Adrenal gland (tissue), 12 donors: ENCODE results near the gene DOK1. TPM values are rescaled to one million over a fixed set of nuclear protein-coding genes. Genes with fewer than 3 reads are reported as not detected.

Experiments
- DNase-seq, 7 donors: peaks; one replicate each; pipeline ENCODE4 v3.0.0-alpha.2; 2019 to 2020
- H3K27ac ChIP-seq, 5 donors: fragments of 200-600 bp; sonication (generic) in 4 of 5; 1 replicate in 3 of 5; 2 replicates in 2 of 5; pipeline versions ENCODE4 v1.5.1 to v1.8.0; 2016 to 2020; ENCODE audit warnings: mild to moderate bottlenecking in 1 of 5
- H3K27me3 ChIP-seq: fragments of 200-600 bp; 2 replicates; pipeline ENCODE4 v1.8.0; 2021
- H3K36me3 ChIP-seq, 2 donors: fragments of 200-600 bp; replicated peaks in 1 of 2; 1 replicate in 1 of 2; 2 replicates in 1 of 2; pipeline versions ENCODE4 v1.5.1 to v1.8.0; 2018 to 2022
- H3K4me1 ChIP-seq, 2 donors: fragments of 200-600 bp; replicated peaks in 1 of 2; 1 replicate in 1 of 2; 2 replicates in 1 of 2; pipeline versions ENCODE4 v1.5.1 to v1.8.0; 2018 to 2021
- H3K4me3 ChIP-seq, 4 donors: fragments of 200-600 bp; sonication (generic) in 3 of 4; one replicate each; pipeline ENCODE4 v1.5.1; 2016 to 2018
- H3K9me3 ChIP-seq, 3 donors: fragments of 200-600 bp; sonication (generic) in 1 of 3; replicated peaks in 1 of 3; 1 replicate in 2 of 3; 2 replicates in 1 of 3; pipeline versions ENCODE4 v1.5.1 to v1.8.0; 2016 to 2021
- POLR2A ChIP-seq, 2 donors: fragments of 450-650 bp; IDR thresholded peaks; one replicate each; pipeline ENCODE4 v1.6.1; 2017; ENCODE audit warnings: antibody characterized with exemption in 2 of 2, mild to moderate bottlenecking in 2 of 2, moderate library complexity in 1 of 2
- WGBS, 4 donors: extraction: QIAGEN DNeasy Blood & Tissue Kit in 2 of 4; methylation state at CpG; one replicate each; pipeline versions ENCODE4 v1.1.5 to v1.1.7; 2013 to 2017; 5-methylcytosine and 5-hydroxymethylcytosine counted together
- intact Hi-C, 2 donors: fragments of 100-400 bp; cut with DNase I; formaldehyde crosslinking; loops; one replicate each; pipeline versions ENCODE4 v1.14.1 to v1.15.0; 2022 to 2023
- polyA plus RNA-seq, 3 donors: library from polyadenylated mRNA; stranded (reverse); fragments of 200-250 nt in 2 of 3; fragments of 350-450 nt in 1 of 3; fragmentation: Illumina TruSeq in 1 of 3; extraction: RNeasy Lipid Tissue Mini Kit (QIAGEN cat#74804) in 1 of 3; gene quantifications; one replicate each; pipeline ENCODE4 v1.2.3, GENCODE V29; 2013 to 2014
- total RNA-seq, 9 donors: library from RNA; depleted of rRNA in 4 of 9; stranded (reverse); fragments of >200 nt in 4 of 9; fragments of 120-200 nt in 1 of 9; fragmentation: NEBNext Ultra II Directional in 1 of 9; extraction: Animal tissue kit (Norgen Biotek cat#: 25700) in 1 of 9; gene quantifications; one replicate each; pipeline versions ENCODE4 v1.1.0 to v1.2.4, GENCODE V29; 2013 to 2023
- TF ChIP-seq, protein P1 (sequence below), 6 experiments: fragments of 450-650 bp in 4 of 6; fragments of 200-600 bp in 2 of 6; sonication (generic) in 1 of 6; IDR thresholded peaks; 1 replicate in 5 of 6; 2 replicates in 1 of 6; pipeline versions ENCODE4 v1.5.1 to v1.8.0; 2016 to 2021; ENCODE audit warnings: antibody characterized with exemption in 6 of 6, mild to moderate bottlenecking in 2 of 6, moderate library complexity in 1 of 6
- donor health status: healthy with polysubstance abuse.
- donor health status: Bipolar disorder and iron deficiency.
- donor health status: DM: yes; HTN: yes; CAD: no.
- donor health status: DM: no; HTN: no; CAD: no.
- donor health status: DM: no; HTN: no; CAD: no.
- donor health status: DM: yes; HTN: yes; CAD: no.

The DOK1 gene
- total and polyA plus RNA-seq, 12 donors = 4.0 to 49.6 (median 19.9) TPM

DNA sequence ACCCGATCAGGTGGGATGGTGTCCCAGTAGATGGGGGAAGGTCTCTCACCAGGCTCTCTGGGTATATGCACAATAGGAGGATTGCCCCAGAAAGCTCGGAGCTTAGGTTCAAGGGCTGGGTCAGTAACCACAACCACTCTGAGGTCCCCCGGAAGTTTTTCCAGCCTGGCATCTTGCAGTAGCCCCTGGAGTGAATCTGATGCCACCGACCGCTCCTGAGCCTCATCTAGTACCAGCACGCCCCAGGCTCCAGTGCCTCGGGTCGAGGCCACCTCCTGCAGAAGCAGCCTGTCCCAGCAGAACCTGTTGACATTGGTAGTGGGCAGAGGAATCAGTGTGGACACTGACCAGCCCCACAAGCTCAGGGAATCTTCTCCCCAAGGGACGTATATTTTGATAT lies 30.5 kb upstream of the DOK1 start:
- no peak overlapping the region for H3K4me3 ChIP-seq
- 53 to 83% (median 76%) methylated on average over 3 to 9 of the region's 9 CpGs for WGBS, 4 donors
- TF ChIP-seq, protein P1, sequence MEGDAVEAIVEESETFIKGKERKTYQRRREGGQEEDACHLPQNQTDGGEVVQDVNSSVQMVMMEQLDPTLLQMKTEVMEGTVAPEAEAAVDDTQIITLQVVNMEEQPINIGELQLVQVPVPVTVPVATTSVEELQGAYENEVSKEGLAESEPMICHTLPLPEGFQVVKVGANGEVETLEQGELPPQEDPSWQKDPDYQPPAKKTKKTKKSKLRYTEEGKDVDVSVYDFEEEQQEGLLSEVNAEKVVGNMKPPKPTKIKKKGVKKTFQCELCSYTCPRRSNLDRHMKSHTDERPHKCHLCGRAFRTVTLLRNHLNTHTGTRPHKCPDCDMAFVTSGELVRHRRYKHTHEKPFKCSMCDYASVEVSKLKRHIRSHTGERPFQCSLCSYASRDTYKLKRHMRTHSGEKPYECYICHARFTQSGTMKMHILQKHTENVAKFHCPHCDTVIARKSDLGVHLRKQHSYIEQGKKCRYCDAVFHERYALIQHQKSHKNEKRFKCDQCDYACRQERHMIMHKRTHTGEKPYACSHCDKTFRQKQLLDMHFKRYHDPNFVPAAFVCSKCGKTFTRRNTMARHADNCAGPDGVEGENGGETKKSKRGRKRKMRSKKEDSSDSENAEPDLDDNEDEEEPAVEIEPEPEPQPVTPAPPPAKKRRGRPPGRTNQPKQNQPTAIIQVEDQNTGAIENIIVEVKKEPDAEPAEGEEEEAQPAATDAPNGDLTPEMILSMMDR (IDR thresholded peaks at IDR 0.05) = no peak
- H3K36me3 ChIP-seq = peaks cover 0 to 21% of the 10 kb centered on the region in 2 donors
- intact Hi-C loops = no loop called here
- DNase-seq = no peak
- H3K27ac ChIP-seq = no peak overlapping the region
- H3K9me3 ChIP-seq = no peaks in the 10 kb centered on the region
- H3K4me1 ChIP-seq = peaks cover 8 to 10% of the 10 kb centered on the region in 2 donors
- peaks cover 16% of the 10 kb centered on the region for H3K27me3 ChIP-seq

DNA sequence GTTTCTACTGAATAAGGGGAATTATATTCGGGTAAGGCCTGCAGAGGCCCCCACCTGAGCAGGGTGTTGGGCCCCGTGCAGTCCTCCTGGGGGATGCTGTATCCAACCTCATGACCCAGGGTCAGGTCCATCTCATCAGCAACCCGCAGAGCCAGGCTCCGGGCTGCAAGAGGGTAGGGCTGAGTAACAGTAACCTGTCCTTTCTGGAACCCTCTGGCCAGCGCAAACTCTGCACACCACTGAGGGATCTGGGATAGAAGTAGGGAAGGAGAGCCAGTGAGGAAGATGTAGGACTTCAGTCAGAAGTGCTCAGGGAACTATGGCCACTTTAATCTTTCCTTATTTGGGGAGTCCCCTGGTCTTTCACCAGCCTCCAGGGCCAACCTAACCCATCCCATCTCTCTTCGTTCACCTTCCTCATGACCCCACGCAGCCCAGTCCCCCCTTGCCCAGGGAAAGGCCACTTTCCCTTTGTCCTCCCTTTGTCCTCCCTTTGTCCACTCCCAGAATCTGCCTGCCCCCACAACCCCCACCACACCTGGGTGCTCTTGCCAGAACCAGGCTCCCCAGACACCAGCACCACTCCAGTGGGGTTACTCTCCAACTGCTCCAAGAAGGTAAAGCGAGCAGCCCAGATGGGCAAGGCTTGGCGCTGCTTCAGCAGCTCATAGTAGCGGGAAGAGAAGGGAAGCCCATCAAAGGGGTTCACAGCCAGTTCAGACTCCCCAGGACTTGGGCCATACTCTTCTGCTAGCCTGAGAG lies 29.4 kb upstream of the DOK1 start:
- Histone ChIP-seq H3K4me1 (peaks cover 9 to 11% of the 10 kb centered on the region in 2 donors), H3K4me3 (no peak overlapping the region), H3K27ac (no peak overlapping the region), H3K27me3 (peaks cover 6% of the 10 kb centered on the region), H3K36me3 (peaks cover 0 to 21% of the 10 kb centered on the region in 2 donors), H3K9me3 (no peaks in the 10 kb centered on the region)
- intact Hi-C loops = loop anchor here in 1 of 2 donors (5.0 kb wide), 1 partner anchor 38 kb away; no protein-coding TSS in a partner anchor
- no peak for TF ChIP-seq POLR2A (IDR thresholded peaks at IDR 0.05)
- TF ChIP-seq, protein P1 (IDR thresholded peaks at IDR 0.05) = no peak
- WGBS, 4 donors = 92 to 99% (median 97%) methylated on average over 10 of the region's 10 CpGs
- no peak for DNase-seq

DNA sequence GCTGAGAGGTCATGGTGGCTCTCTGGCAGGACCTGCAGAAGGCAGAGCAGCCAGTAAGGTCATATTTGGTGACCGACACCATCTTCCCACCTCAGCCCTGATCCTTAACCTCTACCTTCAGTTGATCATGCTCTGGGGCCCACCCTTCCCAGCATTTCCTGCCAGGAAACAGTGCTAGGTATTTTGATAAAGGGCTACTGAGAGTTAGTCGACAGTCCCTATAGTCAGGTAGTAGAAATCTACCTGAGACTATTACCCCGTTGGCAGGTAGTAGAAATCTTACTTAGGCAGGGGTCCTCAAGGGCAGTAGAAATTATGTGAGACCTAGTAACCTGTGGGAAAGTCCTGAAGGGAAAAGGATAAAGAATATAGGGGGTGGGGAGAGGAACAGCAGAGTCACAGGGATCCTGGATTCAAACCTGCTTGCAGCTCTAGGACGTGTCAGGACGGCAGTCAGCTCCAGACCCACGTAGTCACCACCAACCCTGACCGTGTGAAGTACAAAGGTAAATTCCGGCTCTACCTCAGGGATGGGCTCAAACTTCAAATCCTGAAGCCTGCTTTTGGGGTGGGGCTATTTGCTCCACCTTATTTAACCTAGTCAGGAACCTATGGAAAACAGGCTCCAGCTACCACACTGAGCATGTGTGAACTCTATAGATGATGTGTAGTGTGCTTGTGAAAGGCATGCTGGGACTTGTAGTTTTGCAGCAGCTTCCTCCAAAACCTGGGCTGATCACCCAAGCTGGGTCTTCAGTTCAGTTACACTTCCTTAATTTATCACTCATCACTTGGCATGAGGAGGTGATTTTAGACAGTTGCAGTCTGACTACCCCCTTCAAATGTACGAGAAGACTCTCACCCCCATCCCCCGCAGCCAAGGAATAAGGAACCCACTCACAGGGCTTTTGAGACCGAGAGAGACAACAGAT lies 28.5 kb upstream of the DOK1 start, which contains the start of gene DQX1:
TSS of gene DQX1 (minus strand) at position 515 of the 932 bp plus-strand sequence. CDS start at position 13, 502 bp downstream.
- H3K27ac ChIP-seq = no peak within 1 kb of the TSS
- intact Hi-C loops = loop anchor here in 1 of 2 donors (5.0 kb wide), 1 partner anchor 39 kb away; no protein-coding TSS in a partner anchor
- H3K36me3 ChIP-seq = peaks cover 0 to 21% of the 10 kb centered on the region in 2 donors
- H3K4me3 ChIP-seq = no peak within 1 kb of the TSS
- peak in 1 of 7 donors; percentile 35 for DNase-seq
- TF ChIP-seq, protein P1 (IDR thresholded peaks at IDR 0.05) = no peak
- TF ChIP-seq POLR2A (IDR thresholded peaks at IDR 0.05) = no peak
- no peaks in the 10 kb centered on the region for H3K27me3 ChIP-seq
- H3K4me1 ChIP-seq = peaks cover 11 to 13% of the 10 kb centered on the region in 2 donors
- 91 to 93% (median 92%) methylated on average over 11 of the region's 11 CpGs for WGBS, 4 donors
- H3K9me3 ChIP-seq = no peaks in the 10 kb centered on the region
